Stomach (tissue), 4 donors: ENCODE results near the gene BTNL2.

ENCODE experiments used
- CTCF ChIP-seq, 7 experiments: fragments of 450-650 bp in 4 of 7; fragments of 200-600 bp in 3 of 7; sonication (generic) in 3 of 7; IDR thresholded peaks; one replicate each; pipeline ENCODE4 v1.5.1; 2016 to 2019; ENCODE audit warnings: antibody characterized with exemption in 7 of 7, control low read depth in 2 of 7, mild to moderate bottlenecking in 1 of 7
- POLR2A ChIP-seq, 4 donors: fragments of 450-650 bp; IDR thresholded peaks; one replicate each; pipeline ENCODE4 v1.6.1; 2016; ENCODE audit warnings: antibody characterized with exemption in 4 of 4, control low read depth in 2 of 4, mild to moderate bottlenecking in 1 of 4, moderate library complexity in 1 of 4

- TF ChIP-seq CTCF (IDR thresholded peaks at IDR 0.05): no peak
- no peak for TF ChIP-seq POLR2A (IDR thresholded peaks at IDR 0.05)
Observed at GRCh38 chr6:32416036-32416435, 9.1 kb upstream of the BTNL2 start.
